Measurements from ENCODE around the gene TNFRSF4.

The TNFRSF4 gene

DNA sequence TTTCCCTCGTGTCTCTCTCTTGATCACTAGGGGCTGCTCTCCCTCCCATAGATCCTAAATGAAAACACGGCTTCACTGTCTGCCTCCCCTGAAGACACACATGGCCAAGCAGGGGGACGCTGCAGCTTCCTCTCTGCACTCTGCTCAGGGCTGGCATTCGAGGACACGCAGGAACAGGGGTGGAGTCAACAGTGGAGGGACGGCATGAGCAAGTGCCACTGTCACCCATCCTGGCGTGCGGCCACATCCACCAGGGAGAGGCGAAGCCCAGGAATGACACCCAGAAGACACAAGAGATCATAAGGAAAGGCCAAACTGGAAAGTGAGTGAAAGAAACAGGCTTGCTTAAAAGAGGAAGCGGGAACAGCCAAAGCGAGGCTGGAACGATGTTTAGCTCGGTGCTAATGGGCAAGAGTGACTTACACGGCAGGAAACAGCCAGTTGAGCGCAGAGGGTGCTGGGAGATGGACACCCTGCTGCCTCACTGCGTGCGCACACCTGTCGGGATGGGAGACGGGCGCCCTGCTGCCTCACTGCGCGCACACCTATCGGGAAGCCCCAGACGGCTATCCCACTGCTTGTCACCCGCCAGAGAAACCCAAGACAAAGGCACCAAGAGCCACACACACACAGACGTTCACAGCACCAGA is 46.1 kb upstream of the TNFRSF4 start:
- no peaks in the 10 kb centered on the region for H3K79me2 ChIP-seq
- TF ChIP-seq, protein P1, sequence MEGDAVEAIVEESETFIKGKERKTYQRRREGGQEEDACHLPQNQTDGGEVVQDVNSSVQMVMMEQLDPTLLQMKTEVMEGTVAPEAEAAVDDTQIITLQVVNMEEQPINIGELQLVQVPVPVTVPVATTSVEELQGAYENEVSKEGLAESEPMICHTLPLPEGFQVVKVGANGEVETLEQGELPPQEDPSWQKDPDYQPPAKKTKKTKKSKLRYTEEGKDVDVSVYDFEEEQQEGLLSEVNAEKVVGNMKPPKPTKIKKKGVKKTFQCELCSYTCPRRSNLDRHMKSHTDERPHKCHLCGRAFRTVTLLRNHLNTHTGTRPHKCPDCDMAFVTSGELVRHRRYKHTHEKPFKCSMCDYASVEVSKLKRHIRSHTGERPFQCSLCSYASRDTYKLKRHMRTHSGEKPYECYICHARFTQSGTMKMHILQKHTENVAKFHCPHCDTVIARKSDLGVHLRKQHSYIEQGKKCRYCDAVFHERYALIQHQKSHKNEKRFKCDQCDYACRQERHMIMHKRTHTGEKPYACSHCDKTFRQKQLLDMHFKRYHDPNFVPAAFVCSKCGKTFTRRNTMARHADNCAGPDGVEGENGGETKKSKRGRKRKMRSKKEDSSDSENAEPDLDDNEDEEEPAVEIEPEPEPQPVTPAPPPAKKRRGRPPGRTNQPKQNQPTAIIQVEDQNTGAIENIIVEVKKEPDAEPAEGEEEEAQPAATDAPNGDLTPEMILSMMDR (IDR thresholded peaks at IDR 0.05): no peak
- H3K4me3 ChIP-seq (ENCODE audit: low read depth, low read length): no peak overlapping the region
- no peaks in the 10 kb centered on the region for H3K9me3 ChIP-seq (ENCODE audit: control insufficient read depth, low read length)
- H3K27ac ChIP-seq: no peak overlapping the region
- H2AFZ ChIP-seq: no peak overlapping the region
- H3K36me3 ChIP-seq (ENCODE audit: control insufficient read depth, insufficient read depth, low read length): no peaks in the 10 kb centered on the region
- H3K4me2 ChIP-seq (ENCODE audit: low read length): no peak overlapping the region
- H3K4me1 ChIP-seq: no peaks in the 10 kb centered on the region
- H3K9ac ChIP-seq: no peak overlapping the region
- no peaks in the 10 kb centered on the region for H3K27me3 ChIP-seq (ENCODE audit: control insufficient read depth, insufficient read depth, low read length)

DNA sequence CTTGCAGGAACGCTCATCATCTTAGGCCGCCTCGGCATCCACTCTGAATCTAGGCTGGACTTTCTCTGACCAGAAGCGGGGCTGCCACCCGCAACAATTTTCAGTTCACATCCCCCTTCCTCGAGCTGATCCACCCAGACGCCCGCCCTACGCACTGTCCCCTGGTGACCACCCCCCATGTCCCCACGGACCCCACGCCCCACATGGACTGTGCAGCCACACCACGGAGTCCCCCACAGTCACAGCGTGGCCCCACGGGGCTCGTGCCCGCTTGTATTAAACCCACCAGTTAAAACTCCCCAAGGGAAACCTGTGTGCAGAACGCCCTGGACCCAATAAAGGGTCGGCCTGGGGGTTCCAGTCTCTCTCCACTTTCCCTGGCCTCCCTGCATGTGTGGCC is 45.6 kb upstream of the TNFRSF4 start:
- Histone ChIP-seq H3K4me3 (ENCODE audit: low read depth, low read length) (no peak overlapping the region), H3K79me2 (no peaks in the 10 kb centered on the region), H3K27ac (no peak overlapping the region), H3K27me3 (ENCODE audit: control insufficient read depth, insufficient read depth, low read length) (no peaks in the 10 kb centered on the region), H3K4me1 (no peaks in the 10 kb centered on the region), H3K4me2 (ENCODE audit: low read length) (no peak overlapping the region), H3K9me3 (ENCODE audit: control insufficient read depth, low read length) (no peaks in the 10 kb centered on the region), H2AFZ (no peak overlapping the region), H3K36me3 (ENCODE audit: control insufficient read depth, insufficient read depth, low read length) (no peaks in the 10 kb centered on the region), H3K9ac (no peak overlapping the region)
- TF ChIP-seq, protein P1 (IDR thresholded peaks at IDR 0.05): no peak

DNA sequence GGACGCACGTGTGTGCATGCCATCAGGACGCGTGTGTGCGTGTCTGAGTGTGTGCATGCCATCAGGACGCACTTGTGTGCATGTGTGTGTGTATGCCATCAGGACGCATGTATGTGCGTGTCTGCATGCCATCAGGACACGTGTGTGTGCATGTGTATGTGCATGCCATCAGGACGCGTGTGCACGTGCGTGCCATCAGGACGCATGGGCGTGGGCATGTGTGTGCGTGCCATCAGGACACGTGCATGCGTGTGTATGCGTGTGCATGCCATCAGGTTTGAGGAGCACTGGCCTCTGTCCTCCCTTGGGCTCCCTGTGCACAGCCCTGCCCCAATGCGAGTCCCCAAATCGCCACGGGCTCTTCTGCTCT is 45.2 kb upstream of the TNFRSF4 start:
- no peak overlapping the region for H3K9ac ChIP-seq
- no peak overlapping the region for H3K27ac ChIP-seq
- no peaks in the 10 kb centered on the region for H3K27me3 ChIP-seq (ENCODE audit: control insufficient read depth, insufficient read depth, low read length)
- H2AFZ ChIP-seq: no peak overlapping the region
- no peaks in the 10 kb centered on the region for H3K79me2 ChIP-seq
- TF ChIP-seq, protein P1 (IDR thresholded peaks at IDR 0.05): no peak
- H3K4me1 ChIP-seq: no peaks in the 10 kb centered on the region
- no peaks in the 10 kb centered on the region for H3K9me3 ChIP-seq (ENCODE audit: control insufficient read depth, low read length)
- no peak overlapping the region for H3K4me3 ChIP-seq (ENCODE audit: low read depth, low read length)
- H3K4me2 ChIP-seq (ENCODE audit: low read length): no peak overlapping the region
- no peaks in the 10 kb centered on the region for H3K36me3 ChIP-seq (ENCODE audit: control insufficient read depth, insufficient read depth, low read length)

DNA sequence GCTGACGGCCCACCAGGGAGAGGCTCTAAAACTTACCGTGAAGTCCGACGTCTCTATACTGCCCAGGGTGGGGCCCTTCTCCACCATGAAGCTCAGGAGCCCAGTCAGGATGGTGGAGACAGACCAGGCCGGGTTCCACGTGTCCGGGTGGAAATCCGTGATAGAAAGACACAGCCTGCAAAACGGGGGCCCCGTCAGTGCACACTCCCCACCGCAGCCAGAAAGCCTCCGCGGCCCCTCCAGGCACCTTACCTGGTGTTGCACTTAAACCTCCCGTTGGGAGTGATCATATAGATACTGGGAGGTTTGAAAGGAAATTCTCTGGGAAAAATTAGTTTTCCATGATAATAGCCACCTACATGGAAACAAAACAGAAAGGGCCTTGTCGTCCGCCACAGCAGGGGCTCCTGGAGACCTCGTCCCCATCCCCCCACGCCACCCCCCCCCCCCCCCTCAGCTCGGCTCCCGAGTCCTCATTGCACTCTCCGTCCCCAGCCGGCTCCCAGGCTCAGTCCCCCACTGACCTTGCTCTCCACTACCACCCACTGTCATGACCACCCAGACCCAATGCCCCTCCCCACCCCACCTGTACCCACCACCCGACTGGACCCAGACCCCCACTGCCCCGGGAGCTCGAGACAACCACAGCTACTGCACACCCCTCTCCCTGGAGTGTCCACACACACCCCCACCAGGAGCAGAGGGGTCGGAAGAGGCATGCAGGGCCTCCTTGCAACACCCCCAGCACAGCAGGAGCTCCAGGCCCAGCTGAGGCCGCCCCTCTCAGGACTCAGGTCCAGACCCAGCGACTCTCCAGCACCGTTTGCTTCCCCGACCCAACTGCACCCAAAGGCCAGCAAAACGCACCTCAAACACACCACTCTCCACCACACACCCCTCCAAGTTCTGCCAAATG is 43.3 kb upstream of the TNFRSF4 start:
- Histone ChIP-seq H3K79me2 (no peaks in the 10 kb centered on the region), H3K27me3 (ENCODE audit: control insufficient read depth, insufficient read depth, low read length) (no peaks in the 10 kb centered on the region), H3K27ac (no peak overlapping the region), H3K9ac (no peak overlapping the region), H3K4me3 (ENCODE audit: low read depth, low read length) (no peak overlapping the region), H3K36me3 (ENCODE audit: control insufficient read depth, insufficient read depth, low read length) (no peaks in the 10 kb centered on the region), H3K4me2 (ENCODE audit: low read length) (no peak overlapping the region), H2AFZ (no peak overlapping the region), H3K4me1 (no peaks in the 10 kb centered on the region), H3K9me3 (ENCODE audit: control insufficient read depth, low read length) (no peaks in the 10 kb centered on the region)
- TF ChIP-seq, protein P1 (IDR thresholded peaks at IDR 0.05): no peak
